ENCODE data around the gene CCDC47.
"Not testable (repeated sequence)": the region's sequence is repeated elsewhere in the genome, so short reads cannot be mapped to it uniquely, and the experiment has no call there.

CCDC47 gene

DNA sequence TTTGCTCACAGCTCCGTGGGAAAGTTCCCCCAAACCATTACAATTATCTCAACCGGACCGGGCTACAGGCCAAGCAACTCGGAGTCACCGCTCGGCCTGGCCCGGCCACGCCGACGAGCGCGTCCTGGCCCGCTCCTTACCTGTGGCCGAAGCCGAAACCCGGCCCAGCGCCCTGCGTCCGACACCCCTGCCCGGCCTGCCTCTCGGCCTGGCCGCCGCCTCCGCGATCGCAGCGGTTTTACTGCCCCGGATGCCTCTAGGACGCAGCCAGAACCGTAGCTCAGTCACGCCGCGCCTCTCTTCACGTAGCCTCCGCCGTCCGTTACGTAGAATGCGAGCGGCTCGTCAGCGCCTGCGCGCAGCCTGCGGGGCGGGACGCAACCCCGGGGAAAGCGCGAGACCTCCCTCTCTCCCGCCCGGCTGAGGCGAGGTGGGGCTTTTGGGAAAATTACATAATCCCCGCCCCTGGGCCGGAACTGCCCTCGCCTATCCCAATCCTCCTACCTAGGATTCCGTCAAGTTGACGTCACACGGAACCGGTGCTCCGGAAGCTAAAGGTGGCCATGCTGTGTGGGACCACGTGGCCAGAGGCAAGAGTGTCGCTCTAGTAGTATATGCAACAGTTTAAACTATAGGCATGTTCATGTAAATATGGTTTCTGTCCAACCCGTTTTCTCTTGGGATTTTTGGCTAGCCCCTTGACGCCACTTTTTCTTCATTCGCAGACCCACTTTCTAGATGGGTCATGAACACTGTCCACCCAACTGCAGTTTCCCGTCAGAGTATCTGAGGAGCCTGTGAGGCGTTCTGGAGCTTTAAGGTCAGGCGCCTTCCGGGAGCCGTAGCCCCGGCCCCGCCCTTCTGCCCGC lies at the start of gene CCDC47:
TSS of gene CCDC47 (minus strand) at position 326 of the 869 bp plus-strand sequence. CDS start 7,422 bp downstream, outside the sequence.
- peak; percentile 95 to 99 for DNase-seq

DNA sequence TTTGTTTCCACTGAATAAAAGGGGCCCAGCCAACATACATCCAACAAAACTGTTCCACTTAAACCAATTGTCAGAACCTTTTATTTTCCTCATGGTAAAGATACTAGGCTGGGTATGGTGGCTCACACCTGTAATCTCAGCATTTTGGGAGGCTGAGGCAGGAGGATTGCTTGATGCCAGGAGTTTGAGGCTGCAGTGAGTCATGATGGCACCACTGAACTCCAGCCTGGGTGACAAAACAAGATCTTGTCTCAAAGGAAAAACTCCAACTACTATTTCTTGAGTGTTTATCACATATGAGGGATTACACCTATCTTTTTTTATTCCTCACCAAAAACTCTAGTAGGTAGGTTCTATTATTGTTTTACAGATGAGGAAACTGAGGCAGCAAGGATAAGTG lies 49.1 kb upstream of the CCDC47 start:
- no peak for DNase-seq

DNA sequence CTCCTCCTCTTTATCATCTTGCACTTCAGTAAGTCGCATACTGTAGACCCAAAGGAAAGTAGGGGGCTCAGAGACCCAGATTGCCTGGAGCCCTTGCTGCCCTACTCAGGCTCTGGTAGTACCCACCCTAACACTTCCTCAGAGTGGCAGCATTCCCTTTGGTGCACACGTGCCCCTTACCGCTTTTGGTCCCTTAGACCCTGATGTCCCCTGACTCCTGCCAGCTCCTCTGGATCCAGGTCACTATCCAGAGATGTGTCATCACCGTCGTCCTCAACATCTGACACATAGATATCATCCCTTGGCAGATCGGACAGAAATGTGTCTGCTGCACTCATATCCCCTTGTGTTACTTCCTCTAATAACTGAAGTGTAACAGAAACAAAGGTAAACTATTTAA lies 48.4 kb upstream of the CCDC47 start:
- no peak for DNase-seq

DNA sequence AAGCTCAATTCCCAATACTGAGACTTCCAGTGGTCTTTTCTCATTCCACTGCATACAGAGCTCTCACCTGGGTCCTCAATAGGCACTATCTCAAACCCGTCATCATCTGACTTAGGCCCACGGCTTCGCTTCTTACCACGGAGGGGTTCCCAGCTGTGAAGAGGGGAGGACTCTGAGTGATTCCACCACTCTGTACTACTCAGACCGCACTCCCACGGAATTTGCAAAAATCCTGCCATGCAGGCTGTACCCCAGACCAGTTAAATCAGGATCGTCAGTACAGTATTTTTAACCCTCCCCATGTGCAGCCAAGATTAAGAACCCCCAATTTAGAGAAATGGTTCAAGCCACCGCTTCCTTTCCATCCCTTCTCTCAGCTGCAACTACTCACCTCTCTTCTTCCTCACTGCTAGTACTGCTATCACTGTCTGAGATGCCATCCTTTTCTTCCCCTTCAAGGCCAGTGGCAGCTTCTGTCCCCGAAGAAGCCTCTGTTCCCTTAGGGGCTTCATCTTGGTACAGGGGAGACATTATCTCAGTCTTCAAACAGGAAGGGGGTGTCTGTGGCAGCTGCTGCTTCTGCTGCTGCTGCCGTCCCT lies 47.7 kb upstream of the CCDC47 start:
- DNase-seq = no peak

GRCh38 chr17:63819585-63820537 lies 46.5 kb upstream of the CCDC47 start:
- no peak for DNase-seq

DNA sequence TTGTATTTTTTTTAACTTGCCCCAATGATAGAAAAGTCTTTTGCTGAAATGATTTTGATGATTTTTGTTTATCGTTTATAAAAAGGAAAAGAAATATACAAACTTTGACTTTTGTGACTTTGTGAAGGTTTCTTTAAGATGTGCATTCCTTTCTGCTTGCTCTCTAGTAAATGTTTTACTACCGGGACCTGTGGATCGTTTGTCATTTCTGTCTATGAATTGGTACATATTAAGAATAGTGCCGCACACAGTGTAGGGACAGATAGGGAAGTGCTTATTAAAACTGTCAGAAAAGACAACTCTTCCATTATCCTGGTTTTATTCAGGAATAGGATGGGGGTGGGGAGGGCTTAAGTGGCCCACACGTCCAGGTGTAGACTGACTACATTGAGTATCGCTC lies 45.7 kb upstream of the CCDC47 start:
- DNase-seq = no peak

DNA sequence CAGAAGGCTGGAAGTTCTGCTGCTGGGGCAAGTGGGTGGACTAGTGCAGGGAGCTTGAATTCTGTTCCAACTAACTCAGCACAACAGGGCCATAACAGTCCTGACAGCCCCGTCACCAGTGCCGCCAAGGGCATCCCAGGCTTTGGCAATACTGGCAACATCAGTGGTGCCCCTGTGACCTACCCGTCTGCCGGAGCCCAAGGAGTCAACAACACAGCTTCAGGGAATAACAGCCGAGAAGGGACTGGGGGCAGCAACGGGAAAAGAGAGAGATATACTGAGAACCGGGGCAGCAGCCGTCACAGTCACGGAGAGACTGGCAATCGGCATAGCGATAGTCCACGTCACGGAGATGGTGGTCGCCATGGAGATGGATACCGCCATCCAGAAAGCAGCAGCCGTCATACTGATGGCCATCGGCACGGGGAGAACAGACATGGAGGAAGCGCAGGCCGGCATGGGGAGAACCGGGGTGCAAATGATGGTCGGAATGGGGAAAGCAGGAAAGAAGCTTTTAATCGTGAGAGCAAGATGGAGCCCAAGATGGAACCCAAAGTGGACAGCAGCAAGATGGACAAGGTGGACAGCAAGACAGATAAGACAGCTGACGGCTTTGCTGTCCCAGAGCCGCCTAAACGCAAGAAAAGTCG lies 44.5 kb upstream of the CCDC47 start:
- no peak for DNase-seq

DNA sequence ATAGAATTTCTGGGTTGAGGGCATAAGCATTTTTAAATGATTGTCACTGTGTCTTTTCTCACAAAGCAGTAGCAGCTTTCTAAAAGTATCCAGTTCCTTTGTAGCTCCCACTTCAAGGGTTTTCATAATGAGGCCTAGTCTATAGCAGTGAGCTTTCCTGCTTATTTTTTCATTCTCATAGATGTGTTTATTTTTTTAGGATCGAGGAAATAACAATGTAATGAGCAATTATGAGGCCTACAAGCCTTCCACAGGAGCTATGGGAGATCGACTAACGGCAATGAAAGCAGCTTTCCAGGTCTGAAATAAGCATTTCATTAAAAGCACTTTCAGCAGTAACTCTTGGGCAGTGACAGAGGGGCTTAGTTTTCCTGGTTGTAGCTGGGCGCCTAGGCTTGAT lies 43.3 kb upstream of the CCDC47 start:
- DNase-seq = no peak

DNA sequence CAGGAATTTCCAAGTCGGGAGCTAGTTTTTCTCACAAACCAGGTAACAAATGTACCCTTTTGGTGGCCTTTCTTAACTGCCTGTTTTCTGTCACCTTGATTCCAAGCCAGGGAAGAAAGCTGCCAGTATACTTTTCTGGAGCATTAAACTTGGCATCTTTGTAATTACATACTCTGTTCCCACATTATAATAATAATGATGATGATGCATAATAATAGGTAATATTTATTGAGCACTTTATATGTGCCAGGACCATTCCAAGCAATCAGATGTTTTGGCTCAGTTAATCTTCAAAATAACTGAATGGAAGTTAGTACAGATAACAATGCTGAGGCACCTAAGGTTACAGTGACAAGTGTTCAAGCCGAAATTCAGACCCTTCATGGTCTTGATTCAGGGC lies 42.7 kb upstream of the CCDC47 start:
- no peak for DNase-seq

GRCh38 chr17:63809970-63810369 lies 36.6 kb upstream of the CCDC47 start:
- no peak for DNase-seq

- no peak for DNase-seq
Measured at GRCh38 chr17:63805591-63805990, 32.2 kb upstream of the CCDC47 start.

GRCh38 chr17:63804328-63804727 lies 30.9 kb upstream of the CCDC47 start:
- no peak for DNase-seq

- DNase-seq = no peak
Measured at GRCh38 chr17:63800783-63801182, 27.4 kb upstream of the CCDC47 start.

DNA sequence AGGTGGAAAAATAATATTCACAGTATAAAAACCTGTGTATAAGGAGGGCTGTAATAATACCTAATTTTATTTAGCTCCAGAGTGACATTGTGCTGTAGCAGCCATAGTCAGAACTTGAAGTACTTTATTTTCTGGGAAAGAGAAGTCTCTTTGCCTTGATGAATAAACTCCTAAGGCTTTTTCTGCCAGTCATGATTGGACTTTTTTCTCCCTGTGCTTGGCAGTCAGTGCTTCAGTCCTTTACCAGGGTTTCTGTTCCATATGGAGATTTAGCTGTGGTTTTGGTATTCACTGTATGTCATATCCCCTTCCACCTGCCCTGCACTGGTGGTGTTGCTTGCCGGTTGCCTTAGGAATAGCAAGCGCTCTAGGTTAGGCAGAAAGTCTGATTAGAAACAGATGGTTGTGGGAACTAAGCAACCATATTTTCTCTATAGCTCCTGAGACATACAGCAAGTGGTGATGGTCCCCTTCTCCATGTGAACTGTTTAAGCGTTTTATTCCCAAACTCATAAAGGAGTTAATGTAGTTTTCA lies 25.2 kb upstream of the CCDC47 start:
- no peak for DNase-seq

- not testable (repeated sequence) for DNase-seq
Measured at GRCh38 chr17:63796375-63796774, 23.0 kb upstream of the CCDC47 start.

DNA sequence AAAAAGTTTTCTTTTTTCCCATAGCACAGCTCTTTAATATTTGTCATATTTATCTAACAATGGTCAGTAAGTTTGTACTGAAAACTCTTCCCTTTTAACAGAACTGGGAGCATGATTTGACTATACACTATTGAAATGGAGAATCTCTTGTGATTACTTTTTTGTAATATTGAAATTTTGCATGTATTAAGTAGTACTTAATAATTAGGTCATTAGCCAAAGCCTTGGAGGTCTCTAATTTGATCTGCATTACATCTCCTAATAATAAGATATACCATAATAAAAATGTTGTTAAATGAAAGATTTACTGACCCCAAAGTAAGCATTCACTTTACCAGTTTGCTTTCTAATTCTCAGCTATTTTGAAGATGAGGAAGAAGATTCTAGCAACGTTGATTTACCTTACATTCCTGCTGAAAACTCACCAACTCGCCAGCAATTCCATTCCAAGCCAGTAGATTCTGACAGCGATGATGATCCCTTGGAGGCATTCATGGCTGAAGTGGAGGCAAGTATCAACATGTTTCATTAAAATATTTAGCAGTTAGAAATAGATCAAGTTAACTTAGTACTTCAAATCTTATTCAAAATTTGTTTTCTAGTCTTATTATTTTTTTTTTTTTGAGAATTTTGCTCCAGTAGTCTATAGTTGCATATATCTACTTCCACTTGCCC lies 18.8 kb upstream of the CCDC47 start:
- DNase-seq = no peak

DNA sequence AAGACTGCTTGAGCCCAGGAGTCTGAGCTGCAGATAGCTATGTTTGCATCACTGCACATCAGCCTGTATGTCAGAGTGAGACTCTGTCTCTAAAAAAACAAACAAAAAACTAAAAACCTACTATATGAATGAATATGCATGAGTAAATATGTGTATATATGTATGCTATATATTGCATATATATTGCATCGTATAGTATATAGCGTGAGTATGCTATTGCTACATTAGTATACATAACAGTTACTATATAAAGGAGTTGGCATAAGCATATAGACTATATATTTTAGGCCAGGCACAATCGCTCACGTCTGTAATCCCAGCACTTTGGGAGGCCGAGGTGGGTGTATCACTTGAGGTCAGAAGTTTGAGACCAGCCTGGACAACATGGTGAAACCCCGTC lies 16.7 kb upstream of the CCDC47 start:
- DNase-seq = no peak

- DNase-seq = no peak
Measured at GRCh38 chr17:63786971-63787711, 13.7 kb upstream of the CCDC47 start.

DNA sequence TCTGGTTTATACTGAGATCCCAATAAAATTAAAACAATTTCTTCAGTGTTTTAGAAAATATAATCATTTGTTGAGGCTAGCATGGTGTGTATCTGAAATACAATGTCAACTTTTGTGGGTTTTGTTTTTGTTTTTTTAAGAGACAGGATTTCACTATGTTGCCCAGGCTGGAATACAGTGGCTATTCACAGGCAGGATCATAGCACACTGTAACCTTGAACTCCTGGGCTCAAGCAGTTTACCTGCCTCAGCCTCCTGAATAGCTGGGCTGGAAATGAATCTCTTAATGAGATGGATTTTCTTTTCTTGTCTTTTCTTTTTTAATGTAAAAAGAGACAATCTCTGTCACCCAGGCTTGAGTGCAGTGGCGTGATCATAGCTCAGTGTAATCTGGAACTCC lies 12.7 kb upstream of the CCDC47 start:
- no peak for DNase-seq

DNA sequence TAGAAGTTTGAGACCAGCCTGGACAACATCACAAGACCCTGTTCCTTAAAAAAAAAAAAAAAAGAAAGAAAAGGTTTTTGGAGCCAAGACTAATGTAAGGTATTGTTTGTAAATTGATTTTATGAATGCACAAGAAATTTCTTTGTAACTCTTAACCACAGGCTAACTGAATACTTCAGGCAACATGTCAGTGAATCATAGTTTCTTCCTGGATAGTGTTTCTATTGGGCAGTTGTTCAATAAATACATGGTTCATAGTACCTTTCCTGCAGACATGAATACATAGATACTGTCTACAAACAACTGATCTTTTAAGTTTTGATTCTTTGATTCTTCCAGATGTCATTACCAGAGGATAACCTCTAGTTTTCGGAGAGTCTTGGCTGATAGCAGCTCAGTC lies 12.2 kb upstream of the CCDC47 start:
- no peak for DNase-seq

DNA sequence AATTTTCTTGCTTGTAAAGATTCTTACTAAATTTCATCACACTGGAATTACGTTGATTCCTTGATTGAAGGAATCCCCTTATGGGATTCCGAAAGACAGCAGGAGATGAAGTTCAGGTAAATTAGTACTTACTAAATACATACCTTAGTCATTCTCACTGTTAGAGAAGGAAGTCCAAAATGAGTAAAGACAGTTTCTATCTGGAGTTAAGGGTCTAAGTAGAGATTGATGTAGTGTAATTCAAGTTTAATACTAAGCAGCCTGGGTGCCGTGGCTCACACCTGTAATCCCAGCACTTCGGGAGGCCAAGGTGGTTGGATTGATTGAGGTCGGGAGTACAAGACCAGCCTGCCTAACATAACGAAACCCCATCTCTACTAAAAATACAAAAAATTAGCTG lies 10.1 kb upstream of the CCDC47 start:
- DNase-seq = no peak
